HepG2 (cell line): ENCODE results near the gene PSMB11. TPM values are rescaled to one million over a fixed set of nuclear protein-coding genes. Genes with fewer than 3 reads are reported as not detected.

ENCODE experiments used
- FOXA3 ChIP-seq: IDR thresholded peaks from 2 replicates; pipeline ENCODE4 v1.6.1; 2016; ENCODE audit warnings: missing genetic modification reagents, missing compliant biosample characterization
- GABPB1 ChIP-seq: IDR thresholded peaks from 2 replicates; pipeline ENCODE4 v1.6.1; 2016; ENCODE audit warnings: mild to moderate bottlenecking, missing genetic modification reagents, moderate library complexity, missing compliant biosample characterization
- KAT7 ChIP-seq: IDR thresholded peaks from 2 replicates; pipeline ENCODE4 v1.6.1; 2018; ENCODE audit warnings: borderline replicate concordance, missing compliant biosample characterization
- MAFF ChIP-seq: IDR thresholded peaks from 2 replicates; pipeline ENCODE4 v1.6.1; 2011; ENCODE audit warnings: low read depth, low read length, improper control_type of control experiment
- NFYC ChIP-seq: IDR thresholded peaks from 2 replicates; pipeline ENCODE4 v1.6.1; 2016; ENCODE audit warnings: missing genetic modification reagents, missing compliant biosample characterization
- NONO ChIP-seq, 2 experiments: fragments of 450-650 bp in 1 of 2; sonication (generic) in 1 of 2; formaldehyde crosslinking in 1 of 2; IDR thresholded peaks in 1 of 2; conservative IDR thresholded peaks in 1 of 2; 2 replicates each; pipeline versions ENCODE4 v1.6.1 to v1.8.0; 2017 to 2022; ENCODE audit warnings: mild to moderate bottlenecking in 1 of 2, missing genetic modification reagents in 1 of 2, moderate library complexity in 1 of 2
- THAP11 ChIP-seq: IDR thresholded peaks from 2 replicates; pipeline ENCODE4 v1.6.1; 2016; ENCODE audit warnings: missing biosample characterization, missing genetic modification reagents
- TRIM24 ChIP-seq: sonication (generic); formaldehyde crosslinking; IDR thresholded peaks from 2 replicates; pipeline ENCODE4 v1.8.0; 2022; ENCODE audit warnings: mild to moderate bottlenecking, missing genetic modification reagents
- ZFP41 ChIP-seq: sonication (generic); formaldehyde crosslinking; IDR thresholded peaks from 2 replicates; pipeline ENCODE4 v1.4.0; 2020; ENCODE audit warnings: mild to moderate bottlenecking, missing genetic modification reagents, borderline replicate concordance
- ZNF101 ChIP-seq: sonication (generic); formaldehyde crosslinking; IDR thresholded peaks from 2 replicates; pipeline ENCODE4 v1.4.0; 2020; ENCODE audit warnings: mild to moderate bottlenecking, low read depth, missing genetic modification reagents, borderline replicate concordance
- ZNF543 ChIP-seq: sonication (generic); formaldehyde crosslinking; IDR thresholded peaks from 2 replicates; pipeline ENCODE4 v1.4.0; 2020; ENCODE audit warnings: mild to moderate bottlenecking, missing genetic modification reagents
- ZNF589 ChIP-seq: sonication (generic); formaldehyde crosslinking; conservative IDR thresholded peaks from 2 replicates; pipeline ENCODE4 v1.8.0; 2022; ENCODE audit warnings: mild to moderate bottlenecking, moderate library complexity, missing genetic modification reagents
- ZNF615 ChIP-seq: sonication (generic); formaldehyde crosslinking; IDR thresholded peaks from 2 replicates; pipeline ENCODE4 v1.5.0; 2020; ENCODE audit warnings: mild to moderate bottlenecking, missing genetic modification reagents, borderline replicate concordance
- ZNF792 ChIP-seq: IDR thresholded peaks from 2 replicates; pipeline ENCODE4 v1.6.1; 2016
- polyA plus RNA-seq, 8 experiments: library from polyadenylated mRNA; depleted of rRNA in 3 of 8; stranded (reverse) in 7 of 8; unstranded in 1 of 8; fragments of >200 nt; fragmentation: Illumina TruSeq in 4 of 8; extraction: Trizol in 4 of 8; gene quantifications; 2 replicates each; pipeline versions ENCODE4 v1.2.1 to v1.2.3, GENCODE V29; 2011 to 2016; ENCODE audit warnings: low read depth in 4 of 8, missing spikeins in 1 of 8, mixed read lengths in 1 of 8; ENCODE audit not compliant: insufficient read depth in 1 of 8
- total RNA-seq, 5 experiments: library from RNA; depleted of rRNA; stranded (reverse); fragments of >200 nt; fragmentation: Illumina TruSeq; extraction: Trizol; gene quantifications; 2 replicates each; pipeline ENCODE4 v1.2.3, GENCODE V29; 2016; ENCODE audit warnings: low read depth in 1 of 5
- TF ChIP-seq, protein P1 (sequence below): IDR thresholded peaks from 2 replicates; pipeline ENCODE4 v1.4.0; 2020; ENCODE audit warnings: mild to moderate bottlenecking, missing genetic modification reagents
- TF ChIP-seq, protein P2 (sequence below): sonication (generic); formaldehyde crosslinking; IDR thresholded peaks from 2 replicates; pipeline ENCODE4 v1.8.0; 2022; ENCODE audit warnings: mild to moderate bottlenecking, missing genetic modification reagents, moderate library complexity
- TF ChIP-seq, protein P3 (sequence below): sonication (generic); formaldehyde crosslinking; IDR thresholded peaks from 2 replicates; pipeline ENCODE4 v1.5.1; 2020; ENCODE audit warnings: mild to moderate bottlenecking, moderate library complexity, missing genetic modification reagents
- TF ChIP-seq, protein P4 (sequence below): sonication (generic); formaldehyde crosslinking; IDR thresholded peaks from 2 replicates; pipeline ENCODE4 v1.4.0; 2020; ENCODE audit warnings: missing genetic modification reagents

PSMB11 gene
- total and polyA plus RNA-seq, 2 of the 13 experiments (the other 11 are each of a cell fraction or from before 2014, with no cell fraction given): not detected

DNA sequence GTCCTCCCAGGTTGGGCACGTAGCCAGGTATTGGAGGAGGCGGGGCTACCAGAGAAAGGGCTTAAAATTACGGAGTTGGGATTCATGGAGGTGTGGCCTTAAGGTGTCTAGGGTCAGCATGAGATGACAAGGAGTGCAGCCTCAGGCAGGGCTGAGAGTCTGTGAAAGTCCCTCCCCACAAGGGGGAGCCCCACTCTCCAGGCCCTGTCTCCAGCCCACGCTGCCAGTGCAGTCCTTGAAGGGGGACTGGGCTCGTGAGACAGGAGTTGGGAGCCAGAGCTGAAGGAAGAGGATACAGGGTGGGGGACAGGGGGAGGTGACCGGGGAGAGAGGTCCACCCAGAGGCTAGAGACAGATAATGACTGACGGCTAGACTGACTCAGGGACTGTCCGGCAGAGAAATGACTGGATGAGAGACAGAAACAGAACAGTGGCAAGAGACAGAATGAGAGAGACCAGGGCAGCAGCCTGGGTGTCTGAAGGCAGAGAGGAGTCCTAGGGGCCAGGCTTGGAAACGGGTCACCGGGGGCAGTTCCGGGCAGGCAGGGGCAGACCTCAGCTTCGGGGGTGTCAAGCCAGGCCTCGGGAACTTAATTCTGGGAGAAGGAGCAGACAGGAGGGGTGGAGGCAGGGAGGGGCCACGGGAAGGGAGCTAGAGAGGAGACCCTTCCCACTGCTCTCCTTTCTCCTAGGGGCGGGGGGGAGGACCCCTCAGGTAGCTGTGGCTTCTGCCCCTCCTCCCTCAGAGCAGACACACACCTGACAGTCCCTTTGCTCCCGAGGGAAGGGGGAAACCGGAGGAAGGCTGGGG lies 14.3 kb downstream of the PSMB11 start (continued):
- TF ChIP-seq THAP11 (CRISPR knock-in tag) (peak; percentile 63), KAT7 (CRISPR knock-in tag) (0 out of 2 replicates have a peak, but pooled peaks have one; percentile 70), TRIM24 (CRISPR knock-in tag) (no peak), ZNF101 (CRISPR knock-in tag) (no peak), ZNF792 (CRISPR knock-in tag) (peak; percentile 85; the same call in 1 of the 2 replicates), ZNF543 (CRISPR knock-in tag) (no peak; the same call in none of the 2 replicates), NFYC (CRISPR knock-in tag) (no peak), ZNF615 (CRISPR knock-in tag) (peak; percentile 29; the same call in 1 of the 2 replicates), MAFF (peak; percentile 2; the same call in 1 of the 2 replicates), NONO (IDR thresholded peaks at IDR 0.05) (no peak), NONO (CRISPR knock-in tag; conservative IDR thresholded peaks at IDR 0.05) (peak; percentile 64; the same call in 1 of the 2 replicates), FOXA3 (CRISPR knock-in tag) (peak; percentile 60), ZNF589 (CRISPR knock-in tag) (0 out of 2 replicates have a peak, but pooled peaks have one; percentile 20), ZFP41 (CRISPR knock-in tag) (peak; percentile 43; the same call in 1 of the 2 replicates), GABPB1 (CRISPR knock-in tag) (peak; percentile 39; the same call in 1 of the 2 replicates)
- TF ChIP-seq, protein P1, sequence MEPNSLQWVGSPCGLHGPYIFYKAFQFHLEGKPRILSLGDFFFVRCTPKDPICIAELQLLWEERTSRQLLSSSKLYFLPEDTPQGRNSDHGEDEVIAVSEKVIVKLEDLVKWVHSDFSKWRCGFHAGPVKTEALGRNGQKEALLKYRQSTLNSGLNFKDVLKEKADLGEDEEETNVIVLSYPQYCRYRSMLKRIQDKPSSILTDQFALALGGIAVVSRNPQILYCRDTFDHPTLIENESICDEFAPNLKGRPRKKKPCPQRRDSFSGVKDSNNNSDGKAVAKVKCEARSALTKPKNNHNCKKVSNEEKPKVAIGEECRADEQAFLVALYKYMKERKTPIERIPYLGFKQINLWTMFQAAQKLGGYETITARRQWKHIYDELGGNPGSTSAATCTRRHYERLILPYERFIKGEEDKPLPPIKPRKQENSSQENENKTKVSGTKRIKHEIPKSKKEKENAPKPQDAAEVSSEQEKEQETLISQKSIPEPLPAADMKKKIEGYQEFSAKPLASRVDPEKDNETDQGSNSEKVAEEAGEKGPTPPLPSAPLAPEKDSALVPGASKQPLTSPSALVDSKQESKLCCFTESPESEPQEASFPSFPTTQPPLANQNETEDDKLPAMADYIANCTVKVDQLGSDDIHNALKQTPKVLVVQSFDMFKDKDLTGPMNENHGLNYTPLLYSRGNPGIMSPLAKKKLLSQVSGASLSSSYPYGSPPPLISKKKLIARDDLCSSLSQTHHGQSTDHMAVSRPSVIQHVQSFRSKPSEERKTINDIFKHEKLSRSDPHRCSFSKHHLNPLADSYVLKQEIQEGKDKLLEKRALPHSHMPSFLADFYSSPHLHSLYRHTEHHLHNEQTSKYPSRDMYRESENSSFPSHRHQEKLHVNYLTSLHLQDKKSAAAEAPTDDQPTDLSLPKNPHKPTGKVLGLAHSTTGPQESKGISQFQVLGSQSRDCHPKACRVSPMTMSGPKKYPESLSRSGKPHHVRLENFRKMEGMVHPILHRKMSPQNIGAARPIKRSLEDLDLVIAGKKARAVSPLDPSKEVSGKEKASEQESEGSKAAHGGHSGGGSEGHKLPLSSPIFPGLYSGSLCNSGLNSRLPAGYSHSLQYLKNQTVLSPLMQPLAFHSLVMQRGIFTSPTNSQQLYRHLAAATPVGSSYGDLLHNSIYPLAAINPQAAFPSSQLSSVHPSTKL (CRISPR knock-in tag): peak; percentile 66
- TF ChIP-seq, protein P2, sequence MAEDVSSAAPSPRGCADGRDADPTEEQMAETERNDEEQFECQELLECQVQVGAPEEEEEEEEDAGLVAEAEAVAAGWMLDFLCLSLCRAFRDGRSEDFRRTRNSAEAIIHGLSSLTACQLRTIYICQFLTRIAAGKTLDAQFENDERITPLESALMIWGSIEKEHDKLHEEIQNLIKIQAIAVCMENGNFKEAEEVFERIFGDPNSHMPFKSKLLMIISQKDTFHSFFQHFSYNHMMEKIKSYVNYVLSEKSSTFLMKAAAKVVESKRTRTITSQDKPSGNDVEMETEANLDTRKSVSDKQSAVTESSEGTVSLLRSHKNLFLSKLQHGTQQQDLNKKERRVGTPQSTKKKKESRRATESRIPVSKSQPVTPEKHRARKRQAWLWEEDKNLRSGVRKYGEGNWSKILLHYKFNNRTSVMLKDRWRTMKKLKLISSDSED (CRISPR knock-in tag): no peak
- TF ChIP-seq, protein P3, sequence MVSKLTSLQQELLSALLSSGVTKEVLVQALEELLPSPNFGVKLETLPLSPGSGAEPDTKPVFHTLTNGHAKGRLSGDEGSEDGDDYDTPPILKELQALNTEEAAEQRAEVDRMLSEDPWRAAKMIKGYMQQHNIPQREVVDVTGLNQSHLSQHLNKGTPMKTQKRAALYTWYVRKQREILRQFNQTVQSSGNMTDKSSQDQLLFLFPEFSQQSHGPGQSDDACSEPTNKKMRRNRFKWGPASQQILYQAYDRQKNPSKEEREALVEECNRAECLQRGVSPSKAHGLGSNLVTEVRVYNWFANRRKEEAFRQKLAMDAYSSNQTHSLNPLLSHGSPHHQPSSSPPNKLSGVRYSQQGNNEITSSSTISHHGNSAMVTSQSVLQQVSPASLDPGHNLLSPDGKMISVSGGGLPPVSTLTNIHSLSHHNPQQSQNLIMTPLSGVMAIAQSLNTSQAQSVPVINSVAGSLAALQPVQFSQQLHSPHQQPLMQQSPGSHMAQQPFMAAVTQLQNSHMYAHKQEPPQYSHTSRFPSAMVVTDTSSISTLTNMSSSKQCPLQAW (CRISPR knock-in tag): peak; percentile 81
- TF ChIP-seq, protein P4, sequence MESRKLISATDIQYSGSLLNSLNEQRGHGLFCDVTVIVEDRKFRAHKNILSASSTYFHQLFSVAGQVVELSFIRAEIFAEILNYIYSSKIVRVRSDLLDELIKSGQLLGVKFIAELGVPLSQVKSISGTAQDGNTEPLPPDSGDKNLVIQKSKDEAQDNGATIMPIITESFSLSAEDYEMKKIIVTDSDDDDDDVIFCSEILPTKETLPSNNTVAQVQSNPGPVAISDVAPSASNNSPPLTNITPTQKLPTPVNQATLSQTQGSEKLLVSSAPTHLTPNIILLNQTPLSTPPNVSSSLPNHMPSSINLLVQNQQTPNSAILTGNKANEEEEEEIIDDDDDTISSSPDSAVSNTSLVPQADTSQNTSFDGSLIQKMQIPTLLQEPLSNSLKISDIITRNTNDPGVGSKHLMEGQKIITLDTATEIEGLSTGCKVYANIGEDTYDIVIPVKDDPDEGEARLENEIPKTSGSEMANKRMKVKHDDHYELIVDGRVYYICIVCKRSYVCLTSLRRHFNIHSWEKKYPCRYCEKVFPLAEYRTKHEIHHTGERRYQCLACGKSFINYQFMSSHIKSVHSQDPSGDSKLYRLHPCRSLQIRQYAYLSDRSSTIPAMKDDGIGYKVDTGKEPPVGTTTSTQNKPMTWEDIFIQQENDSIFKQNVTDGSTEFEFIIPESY (CRISPR knock-in tag): 0 out of 2 replicates have a peak, but pooled peaks have one; percentile 57
